HEK293T (cell line): ENCODE measurements around the gene SPTY2D1.

Source experiments
- ELF4 ChIP-seq: fragments of 450-650 bp; IDR thresholded peaks from 2 replicates; pipeline ENCODE4 v1.6.1; 2017; ENCODE audit warnings: antibody characterized with exemption
- FOXK2 ChIP-seq: fragments of 450-650 bp; IDR thresholded peaks from 2 replicates; pipeline ENCODE4 v1.6.1; 2016; ENCODE audit warnings: mild to moderate bottlenecking
- FOXM1 ChIP-seq: fragments of 450-650 bp; IDR thresholded peaks from 2 replicates; pipeline ENCODE4 v1.6.1; 2017; ENCODE audit warnings: mild to moderate bottlenecking, borderline replicate concordance
- HDGF ChIP-seq: fragments of 450-650 bp; IDR thresholded peaks from 2 replicates; pipeline ENCODE4 v1.6.1; 2017; ENCODE audit warnings: antibody characterized with exemption, borderline replicate concordance
- L3MBTL2 ChIP-seq: fragments of 450-650 bp; conservative IDR thresholded peaks from 2 replicates; pipeline ENCODE4 v1.6.1; 2016; ENCODE audit warnings: mild to moderate bottlenecking
- SUZ12 ChIP-seq: fragments of 450-650 bp; IDR thresholded peaks from 2 replicates; pipeline ENCODE4 v1.6.1; 2016; ENCODE audit warnings: mild to moderate bottlenecking
- TARDBP ChIP-seq: fragments of 450-650 bp; IDR thresholded peaks from 2 replicates; pipeline ENCODE4 v1.6.1; 2016

- TF ChIP-seq TARDBP (no peak), SUZ12 (no peak), FOXM1 (no peak), ELF4 (no peak), FOXK2 (no peak), HDGF (no peak), L3MBTL2 (no peak)
Observed at GRCh38 chr11:18677560-18677959, 43.4 kb upstream of the SPTY2D1 start.
